ENCODE data around the gene MYH9. TPM values are rescaled to one million over a fixed set of nuclear protein-coding genes. Genes with fewer than 3 reads are reported as not detected.

MYH9 gene
- polyA plus RNA-seq, 2 donors: 107 to 114 TPM

GRCh38 chr22:36299911-36300310 lies 87.9 kb downstream of the MYH9 start:
- Histone ChIP-seq H3K4me1 (ENCODE audit: control insufficient read depth in 2 of 2, insufficient read depth in 2 of 2, low read length in 1 of 2) (peaks cover 0 to 3% of the 10 kb centered on the region in 2 donors), H3K4me3 (ENCODE audit: low read depth in 1 of 2, low read length in 2 of 2) (no peak overlapping the region), H3K36me3 (ENCODE audit: control insufficient read depth in 2 of 2, insufficient read depth in 2 of 2, low read length in 1 of 2) (peaks cover 63 to 84% of the 10 kb centered on the region in 2 donors), H3K27ac (ENCODE audit: low read depth in 2 of 2, low read length in 1 of 2) (peak overlapping the region; percentile 12 to 16), H3K27me3 (ENCODE audit: control insufficient read depth in 1 of 2, insufficient read depth in 2 of 2, low read length in 2 of 2) (no peaks in the 10 kb centered on the region), H3K9me3 (ENCODE audit: control insufficient read depth in 2 of 2, insufficient read depth in 1 of 2, low read depth in 1 of 2, low read length in 1 of 2) (no peaks in the 10 kb centered on the region)
- 90 to 94% methylated on average over 12 of the region's 12 CpGs for WGBS, 2 donors

GRCh38 chr22:36299295-36299694 lies 88.5 kb downstream of the MYH9 start:
- 85 to 87% methylated on average over 14 of the region's 14 CpGs for WGBS, 2 donors
- H3K36me3 ChIP-seq (ENCODE audit: control insufficient read depth in 2 of 2, insufficient read depth in 2 of 2, low read length in 1 of 2): peaks cover 63 to 84% of the 10 kb centered on the region in 2 donors
- peak overlapping the region in 1 of 2 donors; percentile 15 for H3K27ac ChIP-seq (ENCODE audit: low read depth in 2 of 2, low read length in 1 of 2)
- no peaks in the 10 kb centered on the region for H3K9me3 ChIP-seq (ENCODE audit: control insufficient read depth in 2 of 2, insufficient read depth in 1 of 2, low read depth in 1 of 2, low read length in 1 of 2)
- peaks cover 0 to 3% of the 10 kb centered on the region in 2 donors for H3K4me1 ChIP-seq (ENCODE audit: control insufficient read depth in 2 of 2, insufficient read depth in 2 of 2, low read length in 1 of 2)
- H3K27me3 ChIP-seq (ENCODE audit: control insufficient read depth in 1 of 2, insufficient read depth in 2 of 2, low read length in 2 of 2): no peaks in the 10 kb centered on the region
- H3K4me3 ChIP-seq (ENCODE audit: low read depth in 1 of 2, low read length in 2 of 2): no peak overlapping the region

GRCh38 chr22:36298601-36299000 lies 89.2 kb downstream of the MYH9 start:
- H3K27ac ChIP-seq (ENCODE audit: low read depth in 2 of 2, low read length in 1 of 2): peak overlapping the region in 1 of 2 donors; percentile 35
- H3K9me3 ChIP-seq (ENCODE audit: control insufficient read depth in 2 of 2, insufficient read depth in 1 of 2, low read depth in 1 of 2, low read length in 1 of 2): no peaks in the 10 kb centered on the region
- no peak overlapping the region for H3K4me3 ChIP-seq (ENCODE audit: low read depth in 1 of 2, low read length in 2 of 2)
- WGBS, 2 donors: 91 to 94% methylated on average over 13 of the region's 13 CpGs
- no peaks in the 10 kb centered on the region for H3K27me3 ChIP-seq (ENCODE audit: control insufficient read depth in 1 of 2, insufficient read depth in 2 of 2, low read length in 2 of 2)
- peaks cover 64 to 85% of the 10 kb centered on the region in 2 donors for H3K36me3 ChIP-seq (ENCODE audit: control insufficient read depth in 2 of 2, insufficient read depth in 2 of 2, low read length in 1 of 2)
- peaks cover 0 to 3% of the 10 kb centered on the region in 2 donors for H3K4me1 ChIP-seq (ENCODE audit: control insufficient read depth in 2 of 2, insufficient read depth in 2 of 2, low read length in 1 of 2)

GRCh38 chr22:36298118-36298517 lies 89.6 kb downstream of the MYH9 start:
- peaks cover 68 to 87% of the 10 kb centered on the region in 2 donors for H3K36me3 ChIP-seq (ENCODE audit: control insufficient read depth in 2 of 2, insufficient read depth in 2 of 2, low read length in 1 of 2)
- no peak overlapping the region for H3K4me3 ChIP-seq (ENCODE audit: low read depth in 1 of 2, low read length in 2 of 2)
- peak overlapping the region in 1 of 2 donors; percentile 35 for H3K27ac ChIP-seq (ENCODE audit: low read depth in 2 of 2, low read length in 1 of 2)
- no peaks in the 10 kb centered on the region for H3K27me3 ChIP-seq (ENCODE audit: control insufficient read depth in 1 of 2, insufficient read depth in 2 of 2, low read length in 2 of 2)
- H3K4me1 ChIP-seq (ENCODE audit: control insufficient read depth in 2 of 2, insufficient read depth in 2 of 2, low read length in 1 of 2): peaks cover 0 to 3% of the 10 kb centered on the region in 2 donors
- H3K9me3 ChIP-seq (ENCODE audit: control insufficient read depth in 2 of 2, insufficient read depth in 1 of 2, low read depth in 1 of 2, low read length in 1 of 2): no peaks in the 10 kb centered on the region
- WGBS, 2 donors: 80 to 94% methylated on average over 7 to 8 of the region's 8 CpGs

GRCh38 chr22:36297568-36297967 lies 90.2 kb downstream of the MYH9 start:
- H3K27ac ChIP-seq (ENCODE audit: low read depth in 2 of 2, low read length in 1 of 2): peak overlapping the region in 1 of 2 donors; percentile 34
- H3K4me3 ChIP-seq (ENCODE audit: low read depth in 1 of 2, low read length in 2 of 2): no peak overlapping the region
- no peaks in the 10 kb centered on the region for H3K9me3 ChIP-seq (ENCODE audit: control insufficient read depth in 2 of 2, insufficient read depth in 1 of 2, low read depth in 1 of 2, low read length in 1 of 2)
- WGBS, 2 donors: 85 to 86% methylated on average over 19 of the region's 19 CpGs
- H3K27me3 ChIP-seq (ENCODE audit: control insufficient read depth in 1 of 2, insufficient read depth in 2 of 2, low read length in 2 of 2): no peaks in the 10 kb centered on the region
- peaks cover 0 to 3% of the 10 kb centered on the region in 2 donors for H3K4me1 ChIP-seq (ENCODE audit: control insufficient read depth in 2 of 2, insufficient read depth in 2 of 2, low read length in 1 of 2)
- peaks cover 68 to 87% of the 10 kb centered on the region in 2 donors for H3K36me3 ChIP-seq (ENCODE audit: control insufficient read depth in 2 of 2, insufficient read depth in 2 of 2, low read length in 1 of 2)

GRCh38 chr22:36296690-36297089 lies 91.1 kb downstream of the MYH9 start:
- no peaks in the 10 kb centered on the region for H3K27me3 ChIP-seq (ENCODE audit: control insufficient read depth in 1 of 2, insufficient read depth in 2 of 2, low read length in 2 of 2)
- no peaks in the 10 kb centered on the region for H3K9me3 ChIP-seq (ENCODE audit: control insufficient read depth in 2 of 2, insufficient read depth in 1 of 2, low read depth in 1 of 2, low read length in 1 of 2)
- WGBS, 2 donors: 88 to 89% methylated on average over 15 of the region's 15 CpGs
- no peak overlapping the region for H3K27ac ChIP-seq (ENCODE audit: low read depth in 2 of 2, low read length in 1 of 2)
- H3K36me3 ChIP-seq (ENCODE audit: control insufficient read depth in 2 of 2, insufficient read depth in 2 of 2, low read length in 1 of 2): peaks cover 71 to 91% of the 10 kb centered on the region in 2 donors
- H3K4me3 ChIP-seq (ENCODE audit: low read depth in 1 of 2, low read length in 2 of 2): no peak overlapping the region
- H3K4me1 ChIP-seq (ENCODE audit: control insufficient read depth in 2 of 2, insufficient read depth in 2 of 2, low read length in 1 of 2): peaks cover 0 to 3% of the 10 kb centered on the region in 2 donors

- H3K4me3 ChIP-seq (ENCODE audit: low read depth in 1 of 2, low read length in 2 of 2): no peak overlapping the region
- no peaks in the 10 kb centered on the region for H3K4me1 ChIP-seq (ENCODE audit: control insufficient read depth in 2 of 2, insufficient read depth in 2 of 2, low read length in 1 of 2)
- 90 to 96% methylated on average over 7 of the region's 7 CpGs for WGBS, 2 donors
- no peaks in the 10 kb centered on the region for H3K27me3 ChIP-seq (ENCODE audit: control insufficient read depth in 1 of 2, insufficient read depth in 2 of 2, low read length in 2 of 2)
- peaks cover 66 to 78% of the 10 kb centered on the region in 2 donors for H3K36me3 ChIP-seq (ENCODE audit: control insufficient read depth in 2 of 2, insufficient read depth in 2 of 2, low read length in 1 of 2)
- no peak overlapping the region for H3K27ac ChIP-seq (ENCODE audit: low read depth in 2 of 2, low read length in 1 of 2)
- no peaks in the 10 kb centered on the region for H3K9me3 ChIP-seq (ENCODE audit: control insufficient read depth in 2 of 2, insufficient read depth in 1 of 2, low read depth in 1 of 2, low read length in 1 of 2)
Observed at GRCh38 chr22:36295247-36295646, 92.5 kb downstream of the MYH9 start.

- no peak overlapping the region for H3K27ac ChIP-seq (ENCODE audit: low read depth in 2 of 2, low read length in 1 of 2)
Observed at GRCh38 chr22:36294801-36295200, 93.0 kb downstream of the MYH9 start.

GRCh38 chr22:36294293-36294620 lies 93.5 kb downstream of the MYH9 start:
- WGBS, 2 donors: 90 to 94% methylated on average over 7 of the region's 7 CpGs
- Histone ChIP-seq H3K9me3 (ENCODE audit: control insufficient read depth in 2 of 2, insufficient read depth in 1 of 2, low read depth in 1 of 2, low read length in 1 of 2) (no peaks in the 10 kb centered on the region), H3K36me3 (ENCODE audit: control insufficient read depth in 2 of 2, insufficient read depth in 2 of 2, low read length in 1 of 2) (peaks cover 57 to 75% of the 10 kb centered on the region in 2 donors), H3K27me3 (ENCODE audit: control insufficient read depth in 1 of 2, insufficient read depth in 2 of 2, low read length in 2 of 2) (no peaks in the 10 kb centered on the region), H3K4me1 (ENCODE audit: control insufficient read depth in 2 of 2, insufficient read depth in 2 of 2, low read length in 1 of 2) (no peaks in the 10 kb centered on the region), H3K4me3 (ENCODE audit: low read depth in 1 of 2, low read length in 2 of 2) (no peak overlapping the region), H3K27ac (ENCODE audit: low read depth in 2 of 2, low read length in 1 of 2) (no peak overlapping the region)

More at GRCh38 chr22:36294801-36295200, 93.0 kb downstream of the MYH9 start:
- no peaks in the 10 kb centered on the region for H3K27me3 ChIP-seq (ENCODE audit: control insufficient read depth in 1 of 2, insufficient read depth in 2 of 2, low read length in 2 of 2)
- no peaks in the 10 kb centered on the region for H3K9me3 ChIP-seq (ENCODE audit: control insufficient read depth in 2 of 2, insufficient read depth in 1 of 2, low read depth in 1 of 2, low read length in 1 of 2)
- peaks cover 62 to 75% of the 10 kb centered on the region in 2 donors for H3K36me3 ChIP-seq (ENCODE audit: control insufficient read depth in 2 of 2, insufficient read depth in 2 of 2, low read length in 1 of 2)
- no peaks in the 10 kb centered on the region for H3K4me1 ChIP-seq (ENCODE audit: control insufficient read depth in 2 of 2, insufficient read depth in 2 of 2, low read length in 1 of 2)
- 91 to 92% methylated on average over 11 of the region's 11 CpGs for WGBS, 2 donors
- no peak overlapping the region for H3K4me3 ChIP-seq (ENCODE audit: low read depth in 1 of 2, low read length in 2 of 2)

GRCh38 chr22:36293606-36294292 lies 94.0 kb downstream of the MYH9 start:
- H3K27ac ChIP-seq (ENCODE audit: low read depth in 2 of 2, low read length in 1 of 2): no peak overlapping the region
- H3K27me3 ChIP-seq (ENCODE audit: control insufficient read depth in 1 of 2, insufficient read depth in 2 of 2, low read length in 2 of 2): no peaks in the 10 kb centered on the region
- WGBS, 2 donors: 89 to 95% methylated on average over 26 of the region's 26 CpGs
- H3K4me1 ChIP-seq (ENCODE audit: control insufficient read depth in 2 of 2, insufficient read depth in 2 of 2, low read length in 1 of 2): no peaks in the 10 kb centered on the region
- peaks cover 56 to 76% of the 10 kb centered on the region in 2 donors for H3K36me3 ChIP-seq (ENCODE audit: control insufficient read depth in 2 of 2, insufficient read depth in 2 of 2, low read length in 1 of 2)
- no peaks in the 10 kb centered on the region for H3K9me3 ChIP-seq (ENCODE audit: control insufficient read depth in 2 of 2, insufficient read depth in 1 of 2, low read depth in 1 of 2, low read length in 1 of 2)
- no peak overlapping the region for H3K4me3 ChIP-seq (ENCODE audit: low read depth in 1 of 2, low read length in 2 of 2)
